GM12878 (cell line): ENCODE data around the gene COQ9. TPM values are rescaled to one million over a fixed set of nuclear protein-coding genes. Genes with fewer than 3 reads are reported as not detected.

Experiments used
- IRF3 ChIP-seq: fragments of 450-650 bp; IDR thresholded peaks from 2 replicates; pipeline ENCODE4 v1.6.1; 2014; ENCODE audit warnings: mild to moderate bottlenecking
- NFYA ChIP-seq: IDR thresholded peaks from 2 replicates; pipeline ENCODE4 v1.6.1; 2011; ENCODE audit warnings: low read depth, mild to moderate bottlenecking, low read length, improper control_type of control experiment, borderline replicate concordance
- RAD51 ChIP-seq: fragments of 450-650 bp; IDR thresholded peaks from 2 replicates; pipeline ENCODE4 v1.6.1; 2016; ENCODE audit warnings: moderate library complexity, mild to moderate bottlenecking, inconsistent platforms
- RCOR1 ChIP-seq: conservative IDR thresholded peaks from 2 replicates; pipeline ENCODE4 v1.6.1; 2012; ENCODE audit warnings: low read depth, low read length, improper control_type of control experiment
- REST ChIP-seq: IDR thresholded peaks from 2 replicates; pipeline ENCODE4 v1.6.1; 2012; ENCODE audit warnings: mild to moderate bottlenecking, low read depth, low read length
- TCF12 ChIP-seq: IDR thresholded peaks from 2 replicates; pipeline ENCODE4 v1.6.1; 2011; ENCODE audit warnings: low read depth, mild to moderate bottlenecking, low read length
- USF1 ChIP-seq: IDR thresholded peaks from 2 replicates; pipeline ENCODE4 v1.6.1; 2011; ENCODE audit warnings: borderline replicate concordance, low read depth, mild to moderate bottlenecking, moderate library complexity, mixed read lengths, low read length; ENCODE audit not compliant: insufficient read depth; ENCODE audit errors: extremely low read length
- ZZZ3 ChIP-seq: IDR thresholded peaks from 2 replicates; pipeline ENCODE4 v1.6.1; 2011; ENCODE audit warnings: low read depth; ENCODE audit not compliant: control insufficient read depth, insufficient read length
- polyA plus RNA-seq, 11 experiments: library from polyadenylated mRNA; depleted of rRNA in 4 of 11; unstranded in 6 of 11; stranded (reverse) in 5 of 11; fragments of >200 nt; fragmentation: Nextera tagmentation in 4 of 11; fragmentation: Illumina TruSeq in 1 of 11; extraction: Ambion mirVana in 4 of 11; extraction: Trizol in 1 of 11; gene quantifications; 1 replicate in 1 of 11; 2 replicates in 10 of 11; pipeline versions ENCODE4 v1.2.1 to v1.2.3, GENCODE V29; 2011 to 2016; ENCODE audit warnings: inconsistent platforms in 2 of 11, missing spikeins in 2 of 11, low read depth in 1 of 11
- total RNA-seq, 4 experiments: library from RNA; depleted of rRNA in 3 of 4; stranded (reverse); fragments of >200 nt in 3 of 4; fragmentation: Illumina TruSeq in 1 of 4; extraction: Trizol in 1 of 4; gene quantifications; 2 replicates each; pipeline versions ENCODE4 v1.2.1 to v1.2.3, GENCODE V29; 2013 to 2021

COQ9 gene
- total and polyA plus RNA-seq, 10 of the 15 experiments (the other 5 are each of a cell fraction or from before 2014, with no cell fraction given): 24.1 to 79.7 (median 50.1) TPM

GRCh38 chr16:57412584-57412983 lies 34.7 kb upstream of the COQ9 start (continued):
- no peak for TF ChIP-seq USF1
- TF ChIP-seq REST: no peak
- TF ChIP-seq ZZZ3: no peak
- no peak for TF ChIP-seq TCF12
- TF ChIP-seq NFYA: no peak
- TF ChIP-seq RCOR1: no peak
- TF ChIP-seq IRF3: no peak
- no peak for TF ChIP-seq RAD51
